H9 (cell line): ENCODE results near the gene CDH23. TPM values are rescaled to one million over a fixed set of nuclear protein-coding genes. Genes with fewer than 3 reads are reported as not detected.

Source experiments
- DNase-seq: peaks from one replicate; pipeline ENCODE4 v3.0.0-alpha.2; 2017
- H2AFZ ChIP-seq: one replicate; pipeline ENCODE4 v1.6.1; 2013; ENCODE audit warnings: mild to moderate bottlenecking, low read length, control low read depth, moderate library complexity
- H2AK5ac ChIP-seq: 2 replicates; pipeline ENCODE4 v1.6.1; 2013; ENCODE audit warnings: low read length, control low read depth, mixed read lengths; ENCODE audit not compliant: insufficient read length
- H2BK120ac ChIP-seq: one replicate; pipeline ENCODE4 v1.6.1; 2013; ENCODE audit warnings: low read depth, mild to moderate bottlenecking, low read length, control low read depth, inconsistent platforms; ENCODE audit not compliant: poor library complexity, severe bottlenecking
- H2BK12ac ChIP-seq: 2 replicates; pipeline ENCODE4 v1.6.1; 2013; ENCODE audit warnings: low read length, control low read depth, mixed read lengths, low read depth; ENCODE audit not compliant: insufficient read length
- H2BK15ac ChIP-seq: 2 replicates; pipeline ENCODE4 v1.6.1; 2013; ENCODE audit warnings: low read depth, low read length, control low read depth
- H2BK20ac ChIP-seq: one replicate; pipeline ENCODE4 v1.6.1; 2013; ENCODE audit warnings: low read depth, mild to moderate bottlenecking, low read length, control low read depth, inconsistent platforms; ENCODE audit not compliant: poor library complexity, severe bottlenecking
- H2BK5ac ChIP-seq: 2 replicates; pipeline ENCODE4 v1.6.1; 2013; ENCODE audit warnings: low read length, control low read depth, mixed read lengths; ENCODE audit not compliant: insufficient read length
- H3K14ac ChIP-seq: 2 replicates; pipeline ENCODE4 v1.6.1; 2013; ENCODE audit warnings: low read length, control low read depth; ENCODE audit not compliant: insufficient read depth
- H3K18ac ChIP-seq: 2 replicates; pipeline ENCODE4 v1.6.1; 2013; ENCODE audit warnings: low read depth, mild to moderate bottlenecking, mixed read lengths, low read length, control low read depth; ENCODE audit not compliant: insufficient read length
- H3K23ac ChIP-seq: 2 replicates; pipeline ENCODE4 v1.6.1; 2013; ENCODE audit warnings: low read length, control low read depth, mixed read lengths, low read depth; ENCODE audit not compliant: insufficient read length
- H3K23me2 ChIP-seq: 2 replicates; pipeline ENCODE4 v1.6.1; 2013; ENCODE audit warnings: low read depth, mild to moderate bottlenecking, mixed read lengths, low read length, control low read depth; ENCODE audit not compliant: insufficient read length, poor library complexity, severe bottlenecking
- H3K27ac ChIP-seq: 2 replicates; pipeline ENCODE4 v1.5.1; 2013; ENCODE audit warnings: low read length, control low read depth, mixed read lengths, low read depth; ENCODE audit not compliant: insufficient read length
- H3K27me3 ChIP-seq: 2 replicates; pipeline ENCODE4 v1.6.1; 2013; ENCODE audit warnings: low read length, control low read depth, inconsistent platforms; ENCODE audit not compliant: insufficient read depth
- H3K4ac ChIP-seq: 2 replicates; pipeline ENCODE4 v1.6.1; 2013; ENCODE audit warnings: low read depth, mild to moderate bottlenecking, control low read depth, inconsistent platforms, low read length, moderate library complexity
- H3K4me1 ChIP-seq: 2 replicates; pipeline ENCODE4 v1.6.1; 2013; ENCODE audit warnings: low read length, control low read depth, inconsistent platforms; ENCODE audit not compliant: insufficient read depth
- H3K4me2 ChIP-seq: 2 replicates; pipeline ENCODE4 v1.6.1; 2013; ENCODE audit warnings: low read length, control low read depth, mixed read lengths; ENCODE audit not compliant: insufficient read length, insufficient read depth
- H3K56ac ChIP-seq: 2 replicates; pipeline ENCODE4 v1.6.1; 2013; ENCODE audit warnings: low read depth, mild to moderate bottlenecking, mixed read lengths, low read length, control low read depth; ENCODE audit not compliant: insufficient read length
- H3K79me1 ChIP-seq: 2 replicates; pipeline ENCODE4 v1.6.1; 2013; ENCODE audit warnings: low read depth, mild to moderate bottlenecking, moderate library complexity, low read length, control low read depth, inconsistent platforms; ENCODE audit not compliant: insufficient read depth, poor library complexity, severe bottlenecking
- H3K79me2 ChIP-seq: 2 replicates; pipeline ENCODE4 v1.6.1; 2013; ENCODE audit warnings: low read length, control low read depth, inconsistent platforms; ENCODE audit not compliant: insufficient read depth
- H3K9ac ChIP-seq: 2 replicates; pipeline ENCODE4 v1.6.1; 2013; ENCODE audit warnings: low read length, control low read depth, mixed read lengths; ENCODE audit not compliant: insufficient read length; ENCODE audit errors: extremely low read depth
- H3K9me3 ChIP-seq: one replicate; pipeline ENCODE4 v1.6.1; 2013; ENCODE audit warnings: low read depth, low read length, inconsistent platforms; ENCODE audit not compliant: control insufficient read depth
- H3T11ph ChIP-seq: one replicate; pipeline ENCODE4 v1.6.1; 2013; ENCODE audit warnings: mild to moderate bottlenecking, low read length, control low read depth, inconsistent platforms
- H4K20me1 ChIP-seq: one replicate; pipeline ENCODE4 v1.6.1; 2013; ENCODE audit not compliant: control insufficient read depth, insufficient read length, insufficient read depth
- H4K5ac ChIP-seq: 2 replicates; pipeline ENCODE4 v1.6.1; 2013; ENCODE audit warnings: low read depth, mild to moderate bottlenecking, mixed read lengths, low read length, control low read depth; ENCODE audit not compliant: insufficient read length
- H4K8ac ChIP-seq: replicated peaks from 2 replicates; pipeline ENCODE4 v1.6.1; 2013; ENCODE audit warnings: low read length, control low read depth, mixed read lengths, low read depth; ENCODE audit not compliant: insufficient read length
- H4K91ac ChIP-seq: 2 replicates; pipeline ENCODE4 v1.6.1; 2013; ENCODE audit warnings: low read depth, mild to moderate bottlenecking, moderate library complexity, mixed read lengths, low read length, control low read depth; ENCODE audit not compliant: insufficient read length
- H3K27ac Mint-ChIP-seq, 3 experiments: 2 replicates in 2 of 3; 3 replicates in 1 of 3; pipeline ENCODE4 v1.8.0; 2020 to 2021; ENCODE audit warnings: mixed read lengths in 3 of 3, mild to moderate bottlenecking in 1 of 3, moderate library complexity in 1 of 3
- H3K27me3 Mint-ChIP-seq: 2 replicates; pipeline ENCODE4 v1.8.0; 2021; ENCODE audit warnings: low read depth, mild to moderate bottlenecking, moderate library complexity, mixed read lengths
- H3K36me3 Mint-ChIP-seq, 3 experiments: 2 replicates in 2 of 3; 3 replicates in 1 of 3; pipeline ENCODE4 v1.8.0; 2020 to 2021; ENCODE audit warnings: low read depth in 3 of 3, mixed read lengths in 3 of 3; ENCODE audit not compliant: insufficient read depth in 1 of 3
- H3K4me1 Mint-ChIP-seq, 2 experiments: 2 replicates each; pipeline ENCODE4 v1.8.0; 2020; ENCODE audit warnings: mixed read lengths in 2 of 2
- H3K4me3 Mint-ChIP-seq, 2 experiments: 2 replicates in 1 of 2; 3 replicates in 1 of 2; pipeline ENCODE4 v1.8.0; 2020 to 2021; ENCODE audit warnings: mild to moderate bottlenecking in 2 of 2, mixed read lengths in 2 of 2, moderate library complexity in 1 of 2
- H3K9me3 Mint-ChIP-seq, 2 experiments: 2 replicates in 1 of 2; 3 replicates in 1 of 2; pipeline ENCODE4 v1.8.0; 2020; ENCODE audit warnings: mild to moderate bottlenecking in 2 of 2, mixed read lengths in 2 of 2, moderate library complexity in 1 of 2
- WGBS: extraction: QIAGEN DNeasy Blood & Tissue Kit; methylation state at CpG from one replicate; pipeline ENCODE4 v1.1.7; 2013; ENCODE audit warnings: missing lambda C conversion rate, low lambda C conversion rate, mixed read lengths; ENCODE audit not compliant: insufficient read length; ENCODE audit errors: extremely low coverage; 5-methylcytosine and 5-hydroxymethylcytosine counted together
- total RNA-seq: library from RNA; stranded (reverse); gene quantifications from 2 replicates; pipeline ENCODE4 v1.2.1, GENCODE V29; 2021
- TF ChIP-seq, protein P1 (sequence below): fragments of 200-600 bp; sonication (generic); conservative IDR thresholded peaks from 3 replicates; pipeline ENCODE4 v1.8.0; 2021; ENCODE audit warnings: antibody characterized with exemption, mild to moderate bottlenecking

CDH23 gene
- total RNA-seq, 1 experiment from 2014 or later = 2.1 TPM

DNA sequence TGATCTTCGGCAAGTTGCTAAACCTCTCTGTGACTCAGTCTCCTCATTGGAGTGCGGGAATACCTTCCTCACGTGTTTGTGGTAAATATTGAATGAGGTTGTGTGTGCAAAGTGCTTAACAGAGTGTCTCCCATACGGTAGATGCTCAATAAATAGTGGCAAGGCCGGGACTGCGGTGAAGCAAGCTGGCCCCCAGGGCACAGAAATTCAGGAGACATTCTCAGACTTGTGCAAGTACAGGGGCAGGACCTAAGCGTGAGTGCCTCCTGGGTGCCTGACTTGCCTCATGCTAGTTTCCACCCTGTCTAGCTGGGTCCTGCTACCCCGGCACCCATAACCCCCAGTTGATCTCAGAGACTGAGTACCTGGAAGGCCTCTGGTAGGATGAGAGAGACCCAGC lies 97.8 kb downstream of the CDH23 start:
- no peaks in the 10 kb centered on the region for H3K79me1 ChIP-seq
- no CpG with 5 or more reads among the region's 8 CpGs for WGBS
- Mint-ChIP-seq H3K4me1 (peaks cover 19 to 20% of the 10 kb centered on the region in 2 experiments), H3K27ac (no peak overlapping the region), H3K36me3 (peaks cover 0 to 7% (median 2%) of the 10 kb centered on the region in 3 experiments; a peak in 3 of 7 replicates), H3K9me3 (peaks cover 4 to 7% of the 10 kb centered on the region in 2 experiments), H3K4me3 (no peak overlapping the region), H3K27me3 (peaks cover 62% of the 10 kb centered on the region)
- no peak overlapping the region for H2AK5ac ChIP-seq
- H2AFZ ChIP-seq = no peak overlapping the region
- no peak overlapping the region for H3K4ac ChIP-seq
- no peak overlapping the region for H2BK20ac ChIP-seq
- H3K27me3 ChIP-seq = peaks cover 14% of the 10 kb centered on the region; the same call in 1 of the 2 replicates
- H3K23me2 ChIP-seq = no peaks in the 10 kb centered on the region
- H3K27ac ChIP-seq = no peak overlapping the region
- no peak overlapping the region for H3K4me2 ChIP-seq
- H3K56ac ChIP-seq = no peak overlapping the region
- H3K23ac ChIP-seq = no peak overlapping the region
- no peak overlapping the region for H3K14ac ChIP-seq
- no peak overlapping the region for H4K8ac ChIP-seq
- no peak overlapping the region for H2BK120ac ChIP-seq
- H2BK12ac ChIP-seq = no peak overlapping the region
- TF ChIP-seq, protein P1, sequence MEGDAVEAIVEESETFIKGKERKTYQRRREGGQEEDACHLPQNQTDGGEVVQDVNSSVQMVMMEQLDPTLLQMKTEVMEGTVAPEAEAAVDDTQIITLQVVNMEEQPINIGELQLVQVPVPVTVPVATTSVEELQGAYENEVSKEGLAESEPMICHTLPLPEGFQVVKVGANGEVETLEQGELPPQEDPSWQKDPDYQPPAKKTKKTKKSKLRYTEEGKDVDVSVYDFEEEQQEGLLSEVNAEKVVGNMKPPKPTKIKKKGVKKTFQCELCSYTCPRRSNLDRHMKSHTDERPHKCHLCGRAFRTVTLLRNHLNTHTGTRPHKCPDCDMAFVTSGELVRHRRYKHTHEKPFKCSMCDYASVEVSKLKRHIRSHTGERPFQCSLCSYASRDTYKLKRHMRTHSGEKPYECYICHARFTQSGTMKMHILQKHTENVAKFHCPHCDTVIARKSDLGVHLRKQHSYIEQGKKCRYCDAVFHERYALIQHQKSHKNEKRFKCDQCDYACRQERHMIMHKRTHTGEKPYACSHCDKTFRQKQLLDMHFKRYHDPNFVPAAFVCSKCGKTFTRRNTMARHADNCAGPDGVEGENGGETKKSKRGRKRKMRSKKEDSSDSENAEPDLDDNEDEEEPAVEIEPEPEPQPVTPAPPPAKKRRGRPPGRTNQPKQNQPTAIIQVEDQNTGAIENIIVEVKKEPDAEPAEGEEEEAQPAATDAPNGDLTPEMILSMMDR = no peak
- no peaks in the 10 kb centered on the region for H3K79me2 ChIP-seq
- no peak overlapping the region for H4K5ac ChIP-seq
- H4K91ac ChIP-seq = no peak overlapping the region
- H2BK15ac ChIP-seq = no peak overlapping the region
- no peak overlapping the region for H3K9ac ChIP-seq
- no peak overlapping the region for H2BK5ac ChIP-seq
- DNase-seq = no peak
- no peak overlapping the region for H3T11ph ChIP-seq
- no peaks in the 10 kb centered on the region for H3K4me1 ChIP-seq
- no peaks in the 10 kb centered on the region for H3K9me3 ChIP-seq
- no peaks in the 10 kb centered on the region for H4K20me1 ChIP-seq
- H3K18ac ChIP-seq = no peak overlapping the region
